HUES48 (cell line): ENCODE measurements around the gene L2HGDH.

Experiments
- H3K27ac ChIP-seq: one replicate; pipeline ENCODE4 v1.7.0; 2013; ENCODE audit warnings: low read depth, low read length, inconsistent platforms
- H3K27me3 ChIP-seq: 2 replicates; pipeline ENCODE4 v1.6.1; 2013; ENCODE audit warnings: mild to moderate bottlenecking, low read length; ENCODE audit not compliant: control insufficient read depth, insufficient read depth
- H3K36me3 ChIP-seq: 2 replicates; pipeline ENCODE4 v1.6.1; 2013; ENCODE audit warnings: low read length; ENCODE audit not compliant: control insufficient read depth, insufficient read depth
- H3K4me1 ChIP-seq: 2 replicates; pipeline ENCODE4 v1.6.1; 2013; ENCODE audit warnings: mild to moderate bottlenecking, low read length; ENCODE audit not compliant: control insufficient read depth, insufficient read depth
- H3K4me3 ChIP-seq: 2 replicates; pipeline ENCODE4 v1.5.1; 2013; ENCODE audit warnings: mild to moderate bottlenecking, low read depth, low read length
- H3K9ac ChIP-seq: 2 replicates; pipeline ENCODE4 v1.6.1; 2013; ENCODE audit warnings: mild to moderate bottlenecking, low read depth, low read length, moderate library complexity
- H3K9me3 ChIP-seq: 2 replicates; pipeline ENCODE4 v1.6.1; 2013; ENCODE audit warnings: low read length; ENCODE audit not compliant: control insufficient read depth, insufficient read depth

L2HGDH gene

GRCh38 chr14:50350975-50351374 lies 38.9 kb upstream of the L2HGDH start:
- Histone ChIP-seq H3K36me3 (no peaks in the 10 kb centered on the region), H3K9ac (no peak overlapping the region), H3K4me1 (no peaks in the 10 kb centered on the region), H3K27ac (no peak overlapping the region), H3K4me3 (no peak overlapping the region), H3K9me3 (no peaks in the 10 kb centered on the region), H3K27me3 (no peaks in the 10 kb centered on the region)

- Histone ChIP-seq H3K9ac (no peak overlapping the region), H3K36me3 (no peaks in the 10 kb centered on the region), H3K27ac (no peak overlapping the region), H3K9me3 (no peaks in the 10 kb centered on the region), H3K4me3 (no peak overlapping the region), H3K4me1 (no peaks in the 10 kb centered on the region), H3K27me3 (no peaks in the 10 kb centered on the region)
These were observed 36.9 kb upstream of the L2HGDH start for GRCh38 chr14:50348933-50349332.

- Histone ChIP-seq H3K9ac (no peak overlapping the region), H3K4me3 (no peak overlapping the region), H3K27me3 (no peaks in the 10 kb centered on the region), H3K9me3 (no peaks in the 10 kb centered on the region), H3K36me3 (no peaks in the 10 kb centered on the region), H3K27ac (no peak overlapping the region), H3K4me1 (peaks cover 8% of the 10 kb centered on the region)
These were observed 35.5 kb upstream of the L2HGDH start for GRCh38 chr14:50347521-50347920.

GRCh38 chr14:50345846-50346422 lies 33.9 kb upstream of the L2HGDH start:
- Histone ChIP-seq H3K9me3 (no peaks in the 10 kb centered on the region), H3K27me3 (no peaks in the 10 kb centered on the region), H3K36me3 (no peaks in the 10 kb centered on the region), H3K27ac (no peak overlapping the region), H3K4me1 (peaks cover 12% of the 10 kb centered on the region), H3K9ac (no peak overlapping the region), H3K4me3 (no peak overlapping the region)

- no peaks in the 10 kb centered on the region for H3K27me3 ChIP-seq
- H3K9me3 ChIP-seq: no peaks in the 10 kb centered on the region
- H3K4me1 ChIP-seq: peaks cover 12% of the 10 kb centered on the region
- H3K36me3 ChIP-seq: no peaks in the 10 kb centered on the region
- H3K4me3 ChIP-seq: no peak overlapping the region
- H3K9ac ChIP-seq: no peak overlapping the region
- H3K27ac ChIP-seq: no peak overlapping the region
These were observed 33.0 kb upstream of the L2HGDH start for GRCh38 chr14:50344876-50345563.

GRCh38 chr14:50344116-50344775 lies 32.2 kb upstream of the L2HGDH start:
- Histone ChIP-seq H3K9me3 (no peaks in the 10 kb centered on the region), H3K4me3 (no peak overlapping the region), H3K4me1 (peaks cover 12% of the 10 kb centered on the region), H3K27ac (no peak overlapping the region), H3K27me3 (no peaks in the 10 kb centered on the region), H3K36me3 (no peaks in the 10 kb centered on the region), H3K9ac (no peak overlapping the region)

- Histone ChIP-seq H3K27ac (no peak overlapping the region), H3K9ac (no peak overlapping the region), H3K4me3 (no peak overlapping the region), H3K27me3 (no peaks in the 10 kb centered on the region), H3K36me3 (no peaks in the 10 kb centered on the region), H3K4me1 (peaks cover 12% of the 10 kb centered on the region), H3K9me3 (no peaks in the 10 kb centered on the region)
These were observed 31.4 kb upstream of the L2HGDH start for GRCh38 chr14:50343434-50343833.

- Histone ChIP-seq H3K4me1 (peaks cover 12% of the 10 kb centered on the region), H3K27ac (no peak overlapping the region), H3K36me3 (no peaks in the 10 kb centered on the region), H3K9me3 (no peaks in the 10 kb centered on the region), H3K9ac (no peak overlapping the region), H3K27me3 (no peaks in the 10 kb centered on the region), H3K4me3 (no peak overlapping the region)
These were observed 30.4 kb upstream of the L2HGDH start for GRCh38 chr14:50342221-50343078.

- Histone ChIP-seq H3K27me3 (no peaks in the 10 kb centered on the region), H3K9ac (no peak overlapping the region), H3K4me1 (peaks cover 18% of the 10 kb centered on the region), H3K36me3 (no peaks in the 10 kb centered on the region), H3K9me3 (no peaks in the 10 kb centered on the region), H3K4me3 (no peak overlapping the region), H3K27ac (no peak overlapping the region)
These were observed 28.9 kb upstream of the L2HGDH start for GRCh38 chr14:50340963-50341362.

- no peaks in the 10 kb centered on the region for H3K27me3 ChIP-seq
- no peaks in the 10 kb centered on the region for H3K36me3 ChIP-seq
- H3K4me1 ChIP-seq: peaks cover 27% of the 10 kb centered on the region
- H3K4me3 ChIP-seq: no peak overlapping the region
- H3K27ac ChIP-seq: no peak overlapping the region
- H3K9me3 ChIP-seq: no peaks in the 10 kb centered on the region
- no peak overlapping the region for H3K9ac ChIP-seq
These were observed 28.0 kb upstream of the L2HGDH start for GRCh38 chr14:50340045-50340444.
